T-helper 22 cell (primary cell): ENCODE data around the gene KIAA0930.
"Not testable (repeated sequence)": the region's sequence is repeated elsewhere in the genome, so short reads cannot be mapped to it uniquely, and the experiment has no call there.

Experiments used
- DNase-seq: peaks from one replicate; pipeline ENCODE4 v3.0.0-alpha.2; 2020; ENCODE audit warnings: low read depth

KIAA0930 gene

GRCh38 chr22:45262931-45263462, 22.3 kb upstream of the KIAA0930 start:
- no peak for DNase-seq

DNA sequence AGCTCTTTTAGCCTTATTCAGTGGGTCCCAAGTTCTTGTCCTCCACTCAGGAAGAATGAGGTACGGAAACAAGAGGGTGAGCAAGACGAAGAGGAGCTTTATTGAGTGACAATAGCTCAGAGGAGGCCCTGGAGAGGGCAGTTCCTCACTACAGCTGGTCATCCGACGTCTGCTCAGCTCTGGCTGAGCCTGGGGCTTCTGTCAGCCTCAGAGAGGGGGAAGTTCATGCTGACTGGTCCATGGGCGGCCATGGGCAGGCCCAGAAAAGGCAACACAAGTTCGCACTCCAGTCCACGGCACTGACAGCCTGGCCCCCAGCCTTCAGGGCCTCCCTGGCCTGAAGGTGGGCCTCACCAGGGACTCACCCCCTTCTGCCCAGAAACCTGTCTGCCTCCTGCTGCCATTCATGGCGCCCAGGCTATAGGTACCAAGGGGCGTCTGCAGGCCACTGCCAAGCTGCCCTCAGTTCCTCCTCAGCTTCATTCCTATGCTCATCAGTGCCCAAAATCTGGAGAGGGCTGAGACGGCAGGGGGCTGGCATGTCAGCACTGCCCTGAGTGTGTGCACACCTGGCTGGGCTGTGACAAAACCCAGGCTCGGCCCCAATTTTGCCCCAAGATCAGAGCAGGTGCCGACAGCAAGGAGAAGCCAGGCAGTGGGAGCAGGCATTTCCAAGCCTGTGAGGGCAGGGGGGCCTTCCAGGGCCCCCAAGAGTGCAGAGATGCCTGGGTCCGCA, 21.7 kb upstream of the KIAA0930 start:
- DNase-seq: no peak

DNA sequence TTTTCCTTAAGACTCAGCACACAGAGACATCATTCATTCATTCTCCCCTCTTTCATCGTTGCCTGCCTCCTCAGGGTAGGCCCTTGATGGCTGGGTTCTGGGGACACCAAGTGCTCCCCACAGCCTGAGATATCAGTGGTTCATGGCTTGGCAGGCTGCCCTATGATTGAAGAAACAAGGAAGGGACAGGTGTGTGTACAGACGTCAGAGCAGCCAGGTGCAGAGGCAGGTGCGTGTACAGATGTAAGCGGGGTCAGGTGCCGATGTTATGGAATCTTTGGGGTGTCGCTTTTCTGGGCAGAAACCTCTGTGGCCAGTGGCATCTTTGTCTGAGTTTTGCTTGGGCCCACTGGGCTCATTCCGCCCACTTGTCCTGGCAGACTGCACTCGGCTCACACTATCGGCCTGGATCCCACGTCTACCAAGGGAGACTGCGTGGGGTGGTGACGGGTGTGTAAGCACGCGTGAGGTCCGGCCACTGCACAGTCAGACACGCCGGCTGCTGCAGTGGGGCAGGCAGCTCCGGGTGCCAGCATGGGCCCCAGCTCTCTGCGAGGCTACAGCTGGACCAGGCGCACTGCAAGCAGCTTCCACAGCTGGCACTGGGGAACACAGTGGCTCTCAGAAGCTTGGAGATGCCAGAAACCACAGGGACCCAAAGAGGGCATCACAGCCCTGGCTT, 20.9 kb upstream of the KIAA0930 start:
- DNase-seq: no peak

DNA sequence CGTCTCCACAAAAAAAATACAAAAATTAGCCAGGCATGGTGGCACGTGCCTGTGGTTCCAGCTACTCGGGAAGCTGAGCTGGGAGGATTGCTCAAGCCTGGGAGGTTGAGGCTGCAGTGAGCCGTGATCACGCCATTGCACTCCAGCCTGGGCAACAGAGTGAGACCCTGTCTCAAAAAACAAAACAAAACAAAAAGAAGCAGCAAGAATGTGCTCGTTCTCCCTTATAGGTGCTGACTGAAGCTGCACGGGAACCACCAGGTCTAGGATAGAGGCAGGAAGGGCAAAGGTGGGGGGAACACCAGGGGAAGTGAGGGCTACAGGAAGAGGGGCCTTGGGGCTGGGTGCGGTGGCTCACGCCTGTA, 19.7 kb upstream of the KIAA0930 start:
- not testable (repeated sequence) for DNase-seq

GRCh38 chr22:45259754-45260394, 19.2 kb upstream of the KIAA0930 start:
- no peak for DNase-seq

DNA sequence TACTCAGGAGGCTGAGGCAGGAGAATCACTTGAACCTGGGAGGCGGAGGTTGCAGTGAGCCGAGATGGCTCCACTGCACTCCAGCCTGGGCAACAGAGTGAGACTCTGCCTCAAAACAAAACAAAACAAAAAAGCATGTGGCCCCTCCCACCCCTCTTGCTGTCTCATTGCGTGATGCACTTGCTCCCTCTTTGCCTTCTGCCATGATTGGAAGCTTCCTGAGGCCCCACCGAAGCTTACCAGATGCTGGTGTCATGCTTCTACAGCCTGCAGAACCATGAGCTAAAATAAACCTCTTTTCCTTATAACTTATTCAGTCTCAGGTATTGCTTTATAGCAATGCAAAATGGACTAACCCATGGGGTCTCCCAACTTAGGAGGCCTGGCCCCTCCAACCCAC, 17.2 kb upstream of the KIAA0930 start:
- DNase-seq: not testable (repeated sequence)

DNA sequence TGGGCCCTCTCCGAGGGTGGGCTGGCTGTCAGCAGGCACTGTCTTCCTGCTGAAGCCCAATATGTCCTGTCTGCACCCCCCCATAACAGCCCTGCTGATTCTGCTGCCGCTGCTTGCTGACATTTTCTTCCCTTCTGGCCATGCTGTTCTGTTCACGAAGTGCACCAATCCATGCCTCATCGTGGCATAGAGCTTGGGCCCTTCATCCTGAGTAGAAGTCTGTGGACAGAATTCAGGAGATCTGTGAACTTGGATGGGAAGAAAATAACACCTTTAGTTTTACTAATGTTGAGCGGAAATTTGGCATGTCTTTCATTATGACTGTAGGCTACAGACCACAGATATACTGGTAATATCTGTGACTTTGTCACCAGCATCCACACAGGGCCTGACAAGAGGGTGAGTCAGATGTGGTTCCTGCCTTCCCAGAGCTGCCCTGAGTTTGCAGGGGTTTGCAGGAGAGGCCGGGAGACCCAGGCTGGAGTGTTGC, 14.1 kb upstream of the KIAA0930 start:
- DNase-seq: no peak

DNA sequence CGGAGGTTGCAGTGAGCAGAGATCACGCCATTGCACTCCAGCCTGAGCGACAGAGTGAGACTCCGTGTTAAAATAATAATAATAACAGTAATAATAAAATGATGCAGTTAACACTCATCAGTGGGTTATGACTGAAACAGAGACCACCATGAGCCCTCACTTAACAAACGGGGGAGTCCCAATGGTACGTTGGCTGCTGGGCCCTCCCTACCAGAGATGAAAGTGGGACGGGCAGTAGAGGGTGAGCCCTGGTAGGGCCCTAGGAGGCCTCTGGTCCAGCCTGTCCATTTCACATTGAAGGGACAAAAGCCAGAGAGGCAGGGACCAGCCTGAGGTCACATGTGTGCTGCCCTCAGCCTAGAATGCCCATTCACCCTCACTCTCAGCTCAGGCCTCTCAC, 13.7 kb upstream of the KIAA0930 start:
- no peak for DNase-seq

DNA sequence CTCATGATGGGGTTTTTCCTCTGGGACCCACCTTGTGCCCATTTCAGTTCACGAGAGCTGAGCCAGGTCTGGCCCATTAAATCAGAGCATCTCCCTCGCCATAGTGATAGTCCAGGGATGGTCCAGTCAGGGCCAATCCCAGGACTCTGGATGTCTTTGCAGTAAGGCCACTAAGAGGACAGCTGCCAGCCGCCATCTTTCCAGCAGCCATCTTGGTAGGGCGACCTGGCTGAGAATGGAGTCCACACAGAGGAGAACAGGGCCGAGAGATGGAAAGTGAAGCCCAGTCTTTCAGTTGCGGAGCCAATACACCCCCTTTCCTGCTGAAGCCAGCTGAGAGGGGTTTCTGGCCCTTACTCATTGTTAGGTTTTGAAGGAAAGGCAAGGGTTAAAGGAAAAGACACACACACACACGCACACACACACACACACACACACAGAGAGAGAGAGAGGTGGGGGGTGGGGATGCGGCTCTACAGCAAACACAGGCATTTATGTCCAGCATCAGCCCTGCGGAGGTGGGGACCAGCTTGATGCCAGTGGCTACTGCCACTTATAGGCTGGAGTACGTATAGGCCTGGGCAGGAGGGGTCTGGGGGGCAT, 12.4 kb upstream of the KIAA0930 start:
- DNase-seq: no peak

GRCh38 chr22:45251825-45252224, 11.1 kb upstream of the KIAA0930 start:
- DNase-seq: no peak

- no peak for DNase-seq
Measured at GRCh38 chr22:45248832-45249561, 8.3 kb upstream of the KIAA0930 start.

- DNase-seq: no peak
Measured at GRCh38 chr22:45246060-45246985, 5.6 kb upstream of the KIAA0930 start.

DNA sequence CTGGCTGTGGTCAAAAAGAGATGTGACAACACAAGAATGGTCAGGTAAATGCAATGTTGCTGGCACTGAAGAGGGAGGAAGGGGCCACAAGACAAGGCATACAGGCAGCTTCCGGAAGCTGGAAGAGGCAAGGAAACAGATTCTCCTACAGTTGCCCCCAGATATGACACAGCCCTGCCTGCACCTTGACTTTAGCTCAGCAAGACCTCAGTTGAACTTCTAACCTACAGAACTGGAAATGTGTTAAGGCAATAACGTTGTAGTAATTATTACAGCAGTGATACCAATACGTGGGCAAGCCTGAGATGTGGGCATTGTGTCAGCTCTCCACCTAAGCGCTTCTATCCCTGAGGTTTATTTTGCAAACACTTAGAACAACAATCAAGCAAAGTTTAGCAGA, 4.2 kb upstream of the KIAA0930 start:
- DNase-seq: no peak

DNA sequence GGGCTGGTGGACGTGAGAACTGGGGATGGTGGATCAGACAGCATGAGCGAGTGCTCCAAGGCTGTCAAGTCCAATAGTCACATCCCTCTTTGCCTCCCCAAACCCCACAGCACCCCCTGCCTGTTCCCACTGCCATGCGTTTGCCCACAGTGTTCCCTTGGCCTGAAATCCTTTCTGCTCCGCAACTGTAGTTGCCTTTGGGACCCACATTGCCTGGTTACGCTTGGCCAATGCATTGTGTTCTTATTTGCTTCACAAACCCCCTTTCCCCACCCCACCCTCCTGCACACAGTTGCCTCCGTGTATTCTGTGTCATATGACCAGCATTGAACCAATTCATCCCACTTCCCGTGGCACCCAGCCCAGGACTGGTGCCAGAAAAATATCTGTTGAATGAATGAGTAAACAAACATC, 2.1 kb upstream of the KIAA0930 start:
- no peak for DNase-seq

- DNase-seq: no peak
Measured at GRCh38 chr22:45240104-45240809, 437 bp downstream of the KIAA0930 start.

GRCh38 chr22:45239681-45240051, 1.0 kb downstream of the KIAA0930 start:
- no peak for DNase-seq

DNA sequence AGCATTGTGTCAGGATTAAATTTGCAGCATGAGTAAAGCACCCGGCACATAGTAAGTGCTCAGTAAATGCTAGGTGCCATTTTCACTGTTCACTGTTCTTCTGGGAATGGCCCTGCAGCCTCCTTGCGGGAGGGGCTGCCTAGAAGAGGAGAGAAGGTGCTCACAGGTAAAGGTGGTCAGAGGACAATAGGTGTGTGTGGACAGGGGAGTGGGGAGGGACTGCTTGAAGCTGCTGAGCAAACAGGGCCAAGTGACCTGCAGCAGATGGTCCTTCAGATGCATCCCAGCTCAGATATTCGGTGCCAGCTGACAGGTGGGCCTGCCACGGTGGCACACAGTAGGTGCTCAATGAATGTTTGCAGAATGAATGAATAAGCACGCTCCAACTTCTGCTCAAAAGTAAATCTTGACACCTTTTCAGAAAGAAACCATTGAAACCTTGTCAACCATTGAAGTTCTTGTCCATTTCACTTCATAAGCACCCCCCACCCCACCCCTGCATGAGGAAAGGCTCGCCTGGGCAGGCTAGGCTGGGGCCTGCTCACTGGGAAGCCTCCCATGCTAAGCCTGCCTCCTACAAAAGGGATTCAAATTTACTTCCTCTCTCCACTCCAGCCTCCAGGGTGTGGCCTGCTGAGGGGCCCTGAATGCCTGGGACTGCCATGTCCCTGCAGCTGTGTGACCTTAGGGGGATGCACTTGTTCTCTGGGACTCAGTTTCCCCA, 1.6 kb downstream of the KIAA0930 start:
- no peak for DNase-seq

DNA sequence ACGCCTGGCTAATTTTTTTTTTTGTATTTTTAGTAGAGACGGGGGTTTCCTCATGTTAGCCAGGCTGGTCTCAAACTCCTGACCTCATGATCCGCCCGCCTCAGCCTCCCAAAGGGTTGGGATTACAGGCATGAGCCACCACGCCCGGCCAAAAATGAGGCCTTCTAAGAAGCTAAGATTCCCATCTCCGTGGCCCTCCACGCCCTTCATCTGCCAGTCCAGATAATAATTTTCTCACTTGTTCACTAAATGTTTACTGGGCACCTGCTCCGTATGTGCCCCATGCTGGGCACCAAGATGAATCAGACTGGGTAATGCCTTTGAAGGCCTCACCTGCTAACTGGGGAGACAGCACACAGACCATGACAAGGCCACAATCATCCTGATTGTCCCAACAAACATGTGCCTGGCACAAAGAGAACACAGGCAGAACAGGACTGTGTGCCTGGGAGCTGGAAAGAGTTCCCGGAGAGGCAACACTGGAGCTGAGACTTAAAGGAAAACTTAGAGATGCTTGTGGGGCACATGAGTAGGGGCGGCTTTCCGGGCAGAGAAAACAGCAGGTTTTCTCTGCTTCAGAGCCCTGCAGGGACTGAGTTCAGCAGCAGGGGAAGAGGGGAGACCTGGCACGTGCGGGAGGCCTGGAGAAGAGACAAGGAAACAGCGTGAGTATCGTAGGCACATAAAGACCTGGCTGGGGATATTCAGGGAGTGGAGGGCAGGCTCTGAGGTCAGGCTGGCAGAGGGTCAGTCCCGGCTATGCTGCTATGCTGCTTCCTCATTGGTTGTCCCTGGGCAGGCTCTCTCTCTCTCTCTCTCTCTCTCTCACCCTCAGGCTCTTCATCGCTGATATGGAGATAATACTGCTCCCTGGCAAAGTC, 2.4 kb downstream of the KIAA0930 start:
- DNase-seq: no peak
